Bronchial epithelial cell (primary cell): ENCODE data around the gene AP2A1. TPM values are rescaled to one million over a fixed set of nuclear protein-coding genes. Genes with fewer than 3 reads are reported as not detected.

Experiments
- DNase-seq: peaks from one replicate; pipeline ENCODE4 v3.0.0-alpha.2; 2010; ENCODE audit warnings: low read depth
- FAIRE-seq: peaks from 2 replicates; lab custom pipeline; 2011; peaks lifted over from hg19 to GRCh38; lab: Jason Lieb, UNC
- H3K27me3 ChIP-seq: 2 replicates; pipeline ENCODE4 v1.5.1; 2011; ENCODE audit warnings: low read length; ENCODE audit not compliant: control insufficient read depth, insufficient read depth
- H3K36me3 ChIP-seq: 2 replicates; pipeline ENCODE4 v1.5.1; 2011; ENCODE audit warnings: low read length; ENCODE audit not compliant: control insufficient read depth, insufficient read depth
- H3K4me3 ChIP-seq: 2 replicates; pipeline ENCODE4 v1.5.1; 2011; ENCODE audit warnings: mild to moderate bottlenecking, low read depth, low read length, control low read depth
- CTCF ChIP-seq: IDR thresholded peaks from 2 replicates; pipeline ENCODE4 v1.5.1; 2011; ENCODE audit warnings: mild to moderate bottlenecking, moderate library complexity, low read length, control low read depth, inconsistent platforms; ENCODE audit not compliant: insufficient read depth, severe bottlenecking
- total RNA-seq: library from RNA; depleted of rRNA; stranded (reverse); fragments of >200 nt; gene quantifications from 2 replicates; pipeline ENCODE4 v1.2.1, GENCODE V29; 2014

AP2A1 gene
- total RNA-seq, 1 donor from 2014 or later = 25.5 TPM

- FAIRE-seq (no peak), DNase-seq (no peak)
- no peak overlapping the region for H3K4me3 ChIP-seq
- H3K27me3 ChIP-seq = no peaks in the 10 kb centered on the region
- TF ChIP-seq CTCF = no peak
- H3K36me3 ChIP-seq = peaks cover 31% of the 10 kb centered on the region
These were observed 34.6 kb downstream of the AP2A1 start for GRCh38 chr19:49801401-49801888.

GRCh38 chr19:49801966-49802661 lies 35.3 kb downstream of the AP2A1 start:
- H3K27me3 ChIP-seq = no peaks in the 10 kb centered on the region

GRCh38 chr19:49802836-49803528 lies 36.2 kb downstream of the AP2A1 start:
- DNase-seq (no peak), FAIRE-seq (no peak)
- no peak for TF ChIP-seq CTCF
- peaks cover 27% of the 10 kb centered on the region for H3K36me3 ChIP-seq
- H3K27me3 ChIP-seq = no peaks in the 10 kb centered on the region
- no peak overlapping the region for H3K4me3 ChIP-seq

More at GRCh38 chr19:49801966-49802661, 35.3 kb downstream of the AP2A1 start:
- peak; percentile 6 for TF ChIP-seq CTCF
- FAIRE-seq = no peak
- peaks cover 28% of the 10 kb centered on the region for H3K36me3 ChIP-seq
- no peak overlapping the region for H3K4me3 ChIP-seq
- no peak for DNase-seq

GRCh38 chr19:49803529-49803856 lies 36.7 kb downstream of the AP2A1 start:
- H3K27me3 ChIP-seq = no peaks in the 10 kb centered on the region
- H3K4me3 ChIP-seq = no peak overlapping the region
- TF ChIP-seq CTCF = no peak
- no peak for DNase-seq
- FAIRE-seq = peak; percentile 66
- H3K36me3 ChIP-seq = peaks cover 26% of the 10 kb centered on the region

- Histone ChIP-seq H3K36me3 (peaks cover 15% of the 10 kb centered on the region), H3K4me3 (no peak overlapping the region), H3K27me3 (no peaks in the 10 kb centered on the region)
- FAIRE-seq (no peak), DNase-seq (no peak)
- no peak for TF ChIP-seq CTCF
These were observed 39.2 kb downstream of the AP2A1 start for GRCh38 chr19:49805822-49806619.
